Naive thymus-derived CD8-positive, alpha-beta T cell (primary cell): ENCODE measurements around the gene TCF7L1. TPM values are rescaled to one million over a fixed set of nuclear protein-coding genes. Genes with fewer than 3 reads are reported as not detected.
"Not testable (repeated sequence)": the region's sequence is repeated elsewhere in the genome, so short reads cannot be mapped to it uniquely, and the experiment has no call there.

Source experiments
- ATAC-seq, 2 donors: fragments of 150-1000 bp; cut with Tn5 transposase in 1 of 2; sonication (Bioruptor Pico), chemical (Tn5 transposase) in 1 of 2; 1 replicate in 1 of 2; 2 replicates in 1 of 2; pipeline ENCODE4 v1.10.0; 2021; ENCODE audit warnings: mild to moderate bottlenecking in 2 of 2, moderate library complexity in 2 of 2
- POLR2A ChIA-PET: fragments of 350-600 bp; sonication (Branson Sonifier 250); formaldehyde crosslinking; loops from one replicate; lab custom pipeline; 2021; ENCODE audit warnings: antibody characterized with exemption; lab: Charles Lee
- DNase-seq, 10 donors: peaks; one replicate each; pipeline versions ENCODE4 v3.0.0 to v3.0.0-alpha.2; 2020 to 2022
- H3K27ac Mint-ChIP-seq, 10 donors: one replicate each; pipeline ENCODE4 v1.8.0; 2020 to 2022; ENCODE audit warnings: mild to moderate bottlenecking in 10 of 10, mixed read lengths in 10 of 10, moderate library complexity in 4 of 10, inconsistent platforms in 1 of 10
- H3K27me3 Mint-ChIP-seq, 5 donors: one replicate each; pipeline ENCODE4 v1.8.0; 2021 to 2022; ENCODE audit warnings: mixed read lengths in 5 of 5
- H3K36me3 Mint-ChIP-seq, 3 donors: one replicate each; pipeline ENCODE4 v1.8.0; 2020 to 2022; ENCODE audit warnings: mixed read lengths in 3 of 3, mild to moderate bottlenecking in 2 of 3, inconsistent platforms in 1 of 3
- H3K4me1 Mint-ChIP-seq, 4 donors: one replicate each; pipeline ENCODE4 v1.8.0; 2021 to 2022; ENCODE audit warnings: mixed read lengths in 4 of 4
- H3K4me3 Mint-ChIP-seq, 10 donors: one replicate each; pipeline ENCODE4 v1.8.0; 2020 to 2022; ENCODE audit warnings: mild to moderate bottlenecking in 10 of 10, mixed read lengths in 10 of 10, moderate library complexity in 6 of 10, inconsistent platforms in 1 of 10
- H3K9me3 Mint-ChIP-seq, 9 donors: one replicate each; pipeline ENCODE4 v1.8.0; 2020 to 2022; ENCODE audit warnings: mixed read lengths in 9 of 9, mild to moderate bottlenecking in 3 of 9, inconsistent platforms in 1 of 9, moderate library complexity in 1 of 9
- polyA plus RNA-seq, 3 donors: library from polyadenylated mRNA; unstranded; fragments of 300-500 nt; fragmentation: Illumina TruSeq; gene quantifications; one replicate each; pipeline ENCODE4 v1.2.3, GENCODE V29; 2021
- total RNA-seq, 8 experiments: library from RNA in 2 of 8; stranded (reverse) in 2 of 8; gene quantifications; one replicate each; pipeline ENCODE4 v1.2.3 and lab custom pipeline; 2021 to 2026

TCF7L1 gene
- total and polyA plus RNA-seq, 5 experiments from 2014 or later = 0.08 to 0.09 TPM; not detected in 3

DNA sequence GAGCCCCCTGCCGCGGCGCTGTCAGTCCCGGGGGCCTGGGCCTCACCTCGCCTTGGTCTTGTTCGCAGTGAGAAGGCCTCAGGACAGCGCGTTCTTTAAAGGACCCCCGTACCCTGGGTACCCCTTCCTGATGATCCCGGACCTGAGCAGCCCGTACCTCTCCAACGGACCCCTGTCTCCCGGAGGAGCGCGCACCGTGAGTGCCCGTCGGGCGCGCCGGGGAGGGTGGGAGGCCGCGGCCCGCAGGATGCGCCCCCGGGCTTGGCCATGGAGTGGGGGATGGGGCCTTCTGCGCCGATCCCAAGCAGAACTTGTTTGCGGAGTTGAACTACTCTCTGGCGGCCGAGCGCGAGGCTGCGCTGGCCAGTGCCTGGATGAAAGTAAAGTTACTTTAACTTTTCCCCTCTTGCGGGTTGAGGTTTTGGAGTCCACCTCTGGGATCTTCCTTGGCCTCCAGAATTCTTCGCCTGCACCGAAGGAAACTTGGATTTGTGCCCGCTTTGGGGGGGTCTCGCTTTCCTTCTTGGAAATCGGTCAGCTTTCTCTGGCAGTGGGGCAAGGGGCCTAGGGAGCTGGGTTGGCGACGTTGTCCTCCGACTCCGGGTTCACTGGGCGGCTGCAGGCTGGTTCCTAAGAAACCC lies 1.2 kb downstream of the TCF7L1 start:
- Mint-ChIP-seq H3K27ac (no peak overlapping the region), H3K36me3 (peaks cover 0 to 2% (median 0%) of the 10 kb centered on the region in 3 donors), H3K4me1 (peaks cover 0 to 15% (median 14%) of the 10 kb centered on the region in 4 donors), H3K9me3 (no peaks in the 10 kb centered on the region), H3K27me3 (peaks cover 32 to 62% (median 51%) of the 10 kb centered on the region in 5 donors), H3K4me3 (peak overlapping the region; percentile 36 to 75 (median 51))
- POLR2A ChIA-PET = no interaction called here
- no peak for ATAC-seq
- DNase-seq = peak in 1 of 10 donors; percentile 18

DNA sequence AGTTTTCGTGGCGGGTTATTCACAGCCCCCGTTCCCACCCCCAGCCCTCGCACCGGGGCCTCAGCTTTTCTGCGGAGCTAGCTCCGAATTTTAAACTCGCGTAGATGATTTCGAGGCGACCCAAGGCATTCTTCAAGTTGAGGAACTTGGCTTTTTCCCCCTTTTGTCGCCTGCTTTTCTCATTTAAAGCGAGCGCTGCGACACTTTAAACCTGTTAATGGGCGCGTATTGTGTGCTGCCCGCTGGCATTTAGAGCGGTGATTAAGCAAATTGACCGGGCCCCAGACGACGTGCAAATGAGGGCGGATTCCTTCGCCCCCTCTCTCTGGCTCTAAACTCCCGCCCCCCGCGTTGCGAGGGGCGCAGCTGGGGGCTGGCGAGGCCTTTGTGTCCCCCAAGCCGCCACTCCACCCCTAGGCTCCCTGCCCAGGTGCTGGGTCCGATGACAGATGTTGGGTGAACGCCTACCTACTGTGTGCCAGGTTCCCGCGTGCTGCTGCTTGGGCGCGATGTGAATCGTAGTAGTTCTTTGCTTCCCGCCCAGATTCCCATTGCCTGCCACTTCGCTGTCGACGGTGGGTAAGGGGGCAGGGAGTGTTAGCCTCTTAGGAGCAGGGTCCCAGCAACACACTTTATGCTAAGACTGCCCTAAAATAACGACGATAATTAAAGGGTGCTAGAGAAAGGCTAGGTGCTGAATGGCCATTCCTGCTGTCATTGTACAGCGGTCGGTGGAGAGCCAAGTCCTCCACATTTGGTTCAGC lies 1.9 kb downstream of the TCF7L1 start:
- Mint-ChIP-seq H3K4me1 (peaks cover 0 to 15% (median 14%) of the 10 kb centered on the region in 4 donors), H3K27me3 (peaks cover 34 to 67% (median 55%) of the 10 kb centered on the region in 5 donors), H3K36me3 (peaks cover 0 to 2% (median 0%) of the 10 kb centered on the region in 3 donors), H3K27ac (peak overlapping the region in 1 of 10 donors; percentile 29), H3K4me3 (peak overlapping the region; percentile 36 to 75 (median 51)), H3K9me3 (no peaks in the 10 kb centered on the region)
- ATAC-seq (no peak), DNase-seq (no peak)
- POLR2A ChIA-PET = no interaction called here

DNA sequence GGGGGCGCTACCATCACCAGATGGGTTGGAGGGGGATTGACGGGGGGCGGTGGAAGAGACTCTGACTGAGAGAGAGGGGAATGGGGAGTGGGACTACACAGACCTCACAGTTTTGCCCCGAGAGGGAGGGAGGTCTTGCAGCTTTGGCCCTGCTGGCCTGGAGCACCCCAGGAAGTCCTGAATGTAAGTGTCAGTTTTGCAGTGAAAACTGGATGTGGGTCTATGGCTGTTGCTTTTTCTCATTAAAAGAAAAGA lies 2.4 kb downstream of the TCF7L1 start:
- Mint-ChIP-seq H3K27ac (no peak overlapping the region), H3K9me3 (no peaks in the 10 kb centered on the region), H3K4me3 (peak overlapping the region in 4 of 10 donors; percentile 39 to 64 (median 55)), H3K36me3 (peaks cover 0 to 2% (median 0%) of the 10 kb centered on the region in 3 donors), H3K4me1 (peaks cover 0 to 15% (median 14%) of the 10 kb centered on the region in 4 donors), H3K27me3 (peaks cover 32 to 67% (median 55%) of the 10 kb centered on the region in 5 donors)
- DNase-seq (no peak), ATAC-seq (no peak)
- POLR2A ChIA-PET = no interaction called here

DNA sequence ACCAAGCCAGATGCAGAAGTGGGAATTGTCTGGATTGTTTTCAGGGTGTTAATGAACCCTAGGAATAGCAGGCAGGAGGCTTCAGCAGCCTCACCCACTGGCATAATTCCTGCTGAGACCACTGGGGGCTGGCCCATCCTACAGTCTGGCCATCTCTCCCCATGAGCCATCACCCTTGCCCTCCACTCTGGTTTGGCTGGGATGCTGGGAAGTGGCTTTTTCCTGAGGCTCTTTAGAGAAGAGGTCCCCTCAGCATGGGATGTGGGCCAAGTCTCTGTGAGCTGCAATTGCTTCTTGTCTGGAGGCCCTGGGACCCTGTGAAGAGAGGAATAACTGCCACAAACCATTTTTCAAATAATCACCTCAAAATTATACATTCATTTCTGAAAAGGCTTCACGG lies 4.0 kb downstream of the TCF7L1 start:
- DNase-seq (no peak), ATAC-seq (no peak)
- Mint-ChIP-seq H3K9me3 (no peaks in the 10 kb centered on the region), H3K4me3 (no peak overlapping the region), H3K27ac (no peak overlapping the region), H3K36me3 (peaks cover 0 to 2% (median 0%) of the 10 kb centered on the region in 3 donors), H3K27me3 (peaks cover 26 to 66% (median 59%) of the 10 kb centered on the region in 5 donors), H3K4me1 (peaks cover 0 to 13% (median 11%) of the 10 kb centered on the region in 4 donors)
- POLR2A ChIA-PET = no interaction called here

DNA sequence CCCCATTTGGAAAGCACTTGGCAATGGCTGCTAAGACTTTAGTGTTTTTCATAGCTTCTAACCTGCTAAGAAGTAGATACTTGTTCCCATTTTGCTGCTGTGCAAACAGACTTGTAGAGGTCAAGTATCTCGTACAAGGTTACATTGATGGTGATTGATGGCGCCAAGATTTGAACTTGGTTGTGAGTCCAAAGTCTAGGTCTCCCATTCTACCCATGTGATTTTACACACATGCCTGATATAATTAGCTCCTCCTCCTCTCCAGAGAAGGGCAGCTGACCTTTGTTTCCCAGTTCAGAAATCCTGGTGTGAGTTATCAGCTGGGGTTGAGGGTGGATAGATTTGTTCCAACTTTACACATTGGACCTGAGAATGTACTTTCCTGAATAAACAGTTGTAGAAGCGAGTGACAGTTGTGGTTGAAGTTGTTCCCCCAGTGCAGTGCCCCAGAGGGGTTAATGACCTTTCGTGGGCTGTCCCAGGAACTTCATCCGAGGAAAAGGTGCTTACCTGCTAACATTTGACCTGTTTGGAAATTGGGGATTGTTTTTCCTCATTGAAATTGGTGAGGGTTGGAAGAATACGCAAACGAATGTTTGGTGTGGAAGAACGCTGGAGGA lies 10.4 kb downstream of the TCF7L1 start:
- POLR2A ChIA-PET = no interaction called here

DNA sequence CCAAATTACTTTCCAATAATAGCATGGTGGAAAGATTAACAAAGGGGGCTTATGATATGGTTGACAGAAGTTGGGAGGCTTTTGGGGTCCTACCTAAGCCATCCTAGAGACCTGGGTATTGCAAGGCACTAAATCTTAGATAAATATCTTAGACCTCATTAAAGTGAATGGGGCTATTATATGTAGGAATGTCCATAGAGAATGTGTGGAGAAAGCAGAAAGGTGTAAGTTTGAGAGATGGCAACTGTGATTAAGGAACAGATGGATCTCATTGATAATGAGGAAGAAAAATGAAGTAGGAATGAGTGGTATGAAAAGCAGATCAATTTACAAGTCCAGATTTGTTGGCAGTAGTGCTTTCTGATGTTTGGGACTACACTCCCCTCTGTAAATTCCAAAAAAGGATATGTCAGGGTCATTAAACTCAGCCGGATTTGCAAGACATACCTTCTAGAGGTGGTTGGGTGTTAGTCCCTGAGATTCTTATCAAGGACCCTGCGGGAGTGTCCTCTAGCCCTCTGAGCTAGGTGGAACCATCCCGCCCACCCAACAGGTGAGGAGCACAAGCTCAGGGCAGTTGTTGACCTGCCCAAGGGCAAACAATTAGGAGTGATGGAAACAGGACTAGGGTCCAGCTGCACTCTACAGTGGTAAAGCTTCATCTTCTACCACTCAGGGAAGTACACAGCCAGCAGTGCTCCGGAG lies 12.1 kb downstream of the TCF7L1 start:
- Mint-ChIP-seq H3K9me3 (no peaks in the 10 kb centered on the region), H3K4me3 (no peak overlapping the region), H3K36me3 (no peaks in the 10 kb centered on the region), H3K27ac (no peak overlapping the region), H3K4me1 (no peaks in the 10 kb centered on the region), H3K27me3 (peaks cover 6 to 31% (median 18%) of the 10 kb centered on the region in 5 donors)
- DNase-seq = no peak
- POLR2A ChIA-PET = no interaction called here
- no peak for ATAC-seq

More for the DNA sequence above, 10.4 kb downstream of the TCF7L1 start:
- H3K27ac Mint-ChIP-seq = peak overlapping the region in 1 of 10 donors; percentile 37
- no peaks in the 10 kb centered on the region for H3K4me1 Mint-ChIP-seq
- DNase-seq (no peak), ATAC-seq (no peak)
- H3K9me3 Mint-ChIP-seq = no peaks in the 10 kb centered on the region
- H3K27me3 Mint-ChIP-seq = peaks cover 12 to 44% (median 32%) of the 10 kb centered on the region in 5 donors
- H3K4me3 Mint-ChIP-seq = no peak overlapping the region
- no peaks in the 10 kb centered on the region for H3K36me3 Mint-ChIP-seq

DNA sequence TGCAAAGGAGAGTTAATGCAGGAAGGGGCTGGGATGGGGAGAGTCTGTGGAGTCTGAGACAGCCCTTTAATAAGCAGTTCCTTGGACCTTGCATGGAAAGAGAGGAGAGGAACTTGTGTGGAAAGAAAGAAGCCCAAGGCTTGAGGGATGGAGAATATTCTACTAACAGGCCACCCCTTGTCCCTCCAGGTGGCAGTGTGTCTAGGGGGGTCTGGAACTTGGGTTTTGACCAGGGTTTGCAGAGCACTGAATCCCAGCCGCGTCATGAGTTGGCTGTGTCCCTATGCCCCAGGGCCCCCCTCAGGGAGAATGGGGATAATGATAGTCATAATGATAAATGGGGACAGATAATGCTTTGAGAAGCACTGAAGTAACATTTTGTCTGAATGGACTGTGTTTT lies 15.0 kb downstream of the TCF7L1 start:
- Mint-ChIP-seq H3K27me3 (peaks cover 0 to 15% (median 3%) of the 10 kb centered on the region in 5 donors), H3K4me1 (no peaks in the 10 kb centered on the region), H3K27ac (no peak overlapping the region), H3K9me3 (no peaks in the 10 kb centered on the region), H3K4me3 (no peak overlapping the region), H3K36me3 (no peaks in the 10 kb centered on the region)
- DNase-seq (no peak), ATAC-seq (no peak)
- POLR2A ChIA-PET = no interaction called here

DNA sequence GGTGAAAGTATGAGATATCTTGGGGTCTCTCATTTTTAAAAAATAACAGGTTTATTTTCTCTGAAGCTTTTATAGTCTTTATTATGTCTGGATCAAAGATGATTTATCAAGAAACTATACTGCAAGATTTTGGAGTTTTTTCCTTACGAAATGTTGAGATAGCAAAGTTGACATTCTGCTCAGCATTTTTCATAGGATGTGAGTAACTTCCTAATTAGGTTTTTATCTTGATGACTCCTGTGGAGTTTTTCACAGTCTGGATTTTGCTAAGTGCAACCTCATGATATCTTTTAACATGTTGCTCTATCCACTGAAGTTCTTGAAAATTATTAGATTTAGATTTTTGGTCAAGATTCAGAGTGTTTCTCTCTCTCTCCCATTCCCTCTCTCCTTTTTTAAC lies 17.8 kb downstream of the TCF7L1 start:
- no peak for DNase-seq
- no peaks in the 10 kb centered on the region for H3K36me3 Mint-ChIP-seq
- POLR2A ChIA-PET = no interaction called here
- peaks cover 3 to 13% (median 6%) of the 10 kb centered on the region in 5 donors for H3K27me3 Mint-ChIP-seq
- no peak overlapping the region for H3K4me3 Mint-ChIP-seq
- no peak for ATAC-seq
- H3K27ac Mint-ChIP-seq = no peak overlapping the region
- no peaks in the 10 kb centered on the region for H3K9me3 Mint-ChIP-seq
- H3K4me1 Mint-ChIP-seq = no peaks in the 10 kb centered on the region

DNA sequence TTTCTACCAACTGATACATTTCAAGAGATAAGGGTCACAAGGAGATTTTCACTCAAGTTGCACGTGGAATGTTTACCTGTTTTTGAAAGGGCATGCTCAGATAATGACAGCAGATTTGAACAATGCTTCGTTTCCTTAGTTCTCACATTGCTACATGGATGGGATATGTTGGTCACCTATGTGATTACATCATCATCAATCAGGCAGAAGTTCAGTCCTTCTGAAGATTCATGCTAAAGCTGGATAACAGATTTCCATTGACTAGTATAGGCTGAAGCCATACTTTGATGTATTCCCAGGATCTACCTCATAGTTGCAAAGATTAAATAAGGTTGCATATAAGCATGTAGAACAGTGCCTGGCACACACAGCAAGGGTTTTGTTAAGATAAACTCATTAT lies 19.7 kb downstream of the TCF7L1 start:
- DNase-seq (no peak), ATAC-seq (no peak)
- no peak overlapping the region for H3K4me3 Mint-ChIP-seq
- POLR2A ChIA-PET = no interaction called here
- no peaks in the 10 kb centered on the region for H3K4me1 Mint-ChIP-seq
- H3K27me3 Mint-ChIP-seq = peaks cover 3 to 12% (median 6%) of the 10 kb centered on the region in 5 donors
- no peaks in the 10 kb centered on the region for H3K36me3 Mint-ChIP-seq
- no peak overlapping the region for H3K27ac Mint-ChIP-seq
- no peaks in the 10 kb centered on the region for H3K9me3 Mint-ChIP-seq

DNA sequence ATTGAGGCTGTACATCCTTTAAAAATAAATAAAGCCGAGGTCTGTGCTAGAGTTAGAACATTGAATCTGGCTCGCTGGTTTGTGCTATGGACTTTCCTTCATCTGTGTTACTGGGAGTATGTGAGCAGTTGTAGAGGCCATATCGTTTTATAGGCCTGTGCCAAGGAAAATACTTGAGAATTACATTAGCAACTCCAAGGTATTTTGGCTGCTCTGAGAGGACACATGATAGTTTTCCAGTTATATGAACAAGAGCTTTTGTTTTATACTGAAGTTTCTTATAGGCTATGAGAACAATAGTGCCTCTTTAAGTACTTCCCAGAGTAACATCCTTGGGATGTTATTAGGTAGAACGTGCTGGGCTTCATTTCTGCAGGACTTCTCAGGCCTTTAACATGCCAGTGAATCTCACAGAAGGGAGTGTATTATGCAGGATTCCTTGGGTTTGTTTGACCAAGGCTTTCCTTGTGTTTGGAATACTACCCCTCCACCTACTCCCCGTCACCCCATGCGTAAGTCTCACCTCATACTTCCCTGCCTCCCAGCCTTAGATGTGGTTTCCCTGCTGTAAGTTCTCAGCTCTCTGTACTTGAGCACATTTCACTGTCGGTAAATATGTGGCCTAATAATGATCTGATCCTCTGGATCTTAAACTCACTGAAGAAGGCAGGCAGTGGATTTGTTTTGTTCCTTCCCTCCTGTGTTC lies 21.0 kb downstream of the TCF7L1 start:
- POLR2A ChIA-PET = no interaction called here
- ATAC-seq = no peak
- H3K4me3 Mint-ChIP-seq = no peak overlapping the region
- peaks cover 3 to 12% (median 5%) of the 10 kb centered on the region in 5 donors for H3K27me3 Mint-ChIP-seq
- H3K4me1 Mint-ChIP-seq = no peaks in the 10 kb centered on the region
- no peaks in the 10 kb centered on the region for H3K36me3 Mint-ChIP-seq
- DNase-seq = no peak
- no peak overlapping the region for H3K27ac Mint-ChIP-seq
- no peaks in the 10 kb centered on the region for H3K9me3 Mint-ChIP-seq

DNA sequence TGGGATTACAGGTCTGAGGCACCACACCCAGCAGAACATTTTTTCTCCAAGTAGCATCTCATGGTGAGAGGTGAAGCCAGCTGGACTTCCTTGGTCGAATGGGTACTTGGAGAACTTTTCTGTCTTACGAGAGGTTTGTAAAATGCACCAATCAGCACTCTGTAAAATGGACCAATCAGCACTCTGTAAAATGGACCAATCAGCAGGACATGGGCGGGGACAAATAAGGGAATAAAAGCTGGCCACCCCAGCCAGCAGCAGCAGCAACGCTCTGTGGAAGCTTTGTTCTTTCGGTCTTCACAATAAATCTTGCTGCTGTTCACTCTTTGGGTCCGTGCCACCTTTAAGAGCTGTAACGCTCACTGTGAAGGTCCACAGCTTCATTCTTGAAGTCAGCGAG lies 21.9 kb downstream of the TCF7L1 start:
- DNase-seq, H3K27ac Mint-ChIP-seq, H3K36me3 Mint-ChIP-seq, H3K4me3 Mint-ChIP-seq, ATAC-seq, H3K9me3 Mint-ChIP-seq, POLR2A ChIA-PET, H3K4me1 Mint-ChIP-seq: not testable (repeated sequence)
- H3K27me3 Mint-ChIP-seq = peaks cover 3 to 12% (median 5%) of the 10 kb centered on the region in 5 donors

DNA sequence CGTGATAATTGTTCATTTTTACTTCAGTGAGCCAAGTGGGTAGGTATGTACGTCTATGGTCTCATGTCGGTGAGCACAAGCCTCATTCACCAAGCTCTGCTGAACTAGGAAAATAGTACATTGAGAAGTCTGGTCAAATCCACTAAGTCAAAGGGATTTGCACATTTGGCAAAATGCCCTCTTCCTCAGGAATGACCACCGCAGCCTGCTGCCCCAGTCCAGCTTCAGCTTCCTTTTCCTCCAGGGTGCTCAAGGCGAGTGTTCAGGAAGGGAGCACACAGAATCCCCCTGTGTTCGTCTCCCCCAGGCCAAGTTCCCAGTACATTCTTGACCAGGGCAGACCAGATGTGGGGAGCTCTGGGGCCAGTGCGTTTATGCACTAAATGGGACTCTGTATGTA lies 23.0 kb downstream of the TCF7L1 start:
- Mint-ChIP-seq H3K9me3 (no peaks in the 10 kb centered on the region), H3K27ac (no peak overlapping the region), H3K27me3 (peaks cover 3 to 13% (median 5%) of the 10 kb centered on the region in 5 donors), H3K4me3 (no peak overlapping the region), H3K36me3 (no peaks in the 10 kb centered on the region), H3K4me1 (no peaks in the 10 kb centered on the region)
- no peak for ATAC-seq
- DNase-seq = no peak
- POLR2A ChIA-PET = no interaction called here
